AG04450 (cell line): ENCODE results near the gene PAQR4. TPM values are rescaled to one million over a fixed set of nuclear protein-coding genes. Genes with fewer than 3 reads are reported as not detected.

Experiments
- CTCF ChIA-PET: fragments of 300-600, 350-600 bp; formaldehyde crosslinking; extraction: SDS; loops from one replicate; lab custom pipeline; 2022; ENCODE audit warnings: antibody characterized with exemption, inconsistent platforms; lab: Charles Lee
- POLR2A ChIA-PET: fragments of 350-600 bp; formaldehyde crosslinking; extraction: SDS; loops from one replicate; lab custom pipeline; 2021; ENCODE audit warnings: antibody characterized with exemption, inconsistent platforms; lab: Yijun Ruan, JAX
- DNase-seq: peaks from one replicate; pipeline ENCODE4 v3.0.0-alpha.2; 2011; ENCODE audit warnings: low read depth, low spot score
- H3K27ac ChIP-seq: one replicate; pipeline ENCODE4 v1.5.1; 2012; ENCODE audit warnings: low read depth, low read length, control low read depth
- H3K27me3 ChIP-seq: one replicate; pipeline ENCODE4 v1.6.0; 2012; ENCODE audit warnings: low read length; ENCODE audit not compliant: control insufficient read depth, insufficient read depth
- H3K4me3 ChIP-seq: 2 replicates; pipeline ENCODE4 v1.5.1; 2011; ENCODE audit warnings: mild to moderate bottlenecking, low read depth, low read length, control low read depth
- H3K9me3 ChIP-seq: 2 replicates; pipeline ENCODE4 v1.5.1; 2012; ENCODE audit warnings: low read length; ENCODE audit not compliant: control insufficient read depth, insufficient read depth
- CTCF ChIP-seq: IDR thresholded peaks from 2 replicates; pipeline ENCODE4 v1.5.1; 2011; ENCODE audit warnings: low read depth, low read length, control low read depth, inconsistent platforms
- polyA plus RNA-seq: library from polyadenylated mRNA; depleted of rRNA; stranded (reverse); fragments of >200 nt; gene quantifications from 2 replicates; pipeline ENCODE4 v1.2.3, GENCODE V29; 2011

Gene PAQR4
- polyA plus RNA-seq, 1 experiment = 1.2 TPM

- Histone ChIP-seq H3K27ac (no peak overlapping the region), H3K4me3 (no peak overlapping the region), H3K27me3 (peaks cover 46% of the 10 kb centered on the region), H3K9me3 (no peaks in the 10 kb centered on the region; the same call in 1 of the 2 replicates)
- POLR2A ChIA-PET = interaction anchor here (1.7 kb wide), 1 partner anchor 8 kb away, joined by 7 read pairs; no protein-coding TSS in a partner anchor
- CTCF ChIA-PET = interaction anchor here (1.2 kb wide), 1 partner anchor 18 kb away, joined by 4 read pairs; no protein-coding TSS in a partner anchor
- TF ChIP-seq CTCF = no peak
- no peak for DNase-seq
Observed at GRCh38 chr16:3013491-3013951, 44.4 kb downstream of the PAQR4 start.

GRCh38 chr16:3013998-3014690 is 45.0 kb downstream of the PAQR4 start:
- H3K9me3 ChIP-seq = no peaks in the 10 kb centered on the region; the same call in 1 of the 2 replicates
- no peak for TF ChIP-seq CTCF
- H3K27ac ChIP-seq = no peak overlapping the region
- ChIA-PET CTCF (interaction anchor here (1.2 kb wide), 1 partner anchor 18 kb away, joined by 4 read pairs; no protein-coding TSS in a partner anchor), POLR2A (no interaction called here)
- peaks cover 42% of the 10 kb centered on the region for H3K27me3 ChIP-seq
- H3K4me3 ChIP-seq = no peak overlapping the region
- DNase-seq = no peak

GRCh38 chr16:3014971-3015370 is 45.8 kb downstream of the PAQR4 start:
- H3K9me3 ChIP-seq = no peaks in the 10 kb centered on the region; the same call in 1 of the 2 replicates
- no peak overlapping the region for H3K27ac ChIP-seq
- H3K4me3 ChIP-seq = no peak overlapping the region
- POLR2A ChIA-PET = no interaction called here
- CTCF ChIA-PET = interaction anchor here (0.7 kb wide), 1 partner anchor 13 kb away, joined by 4 read pairs; no protein-coding TSS in a partner anchor
- DNase-seq = no peak
- TF ChIP-seq CTCF = no peak
- H3K27me3 ChIP-seq = peaks cover 39% of the 10 kb centered on the region

- TF ChIP-seq CTCF = no peak
- Histone ChIP-seq H3K27ac (no peak overlapping the region), H3K9me3 (no peaks in the 10 kb centered on the region; the same call in 1 of the 2 replicates), H3K4me3 (no peak overlapping the region), H3K27me3 (peaks cover 37% of the 10 kb centered on the region)
- ChIA-PET POLR2A (no interaction called here), CTCF (no interaction called here)
- DNase-seq = no peak
Observed at GRCh38 chr16:3015865-3016521, 46.8 kb downstream of the PAQR4 start.

- CTCF ChIA-PET = no interaction called here
- no peak for TF ChIP-seq CTCF
- POLR2A ChIA-PET = no interaction called here
Observed at GRCh38 chr16:3017344-3017743, 48.2 kb downstream of the PAQR4 start.

More at GRCh38 chr16:3017344-3017743, 48.2 kb downstream of the PAQR4 start:
- no peak for DNase-seq
- Histone ChIP-seq H3K9me3 (no peaks in the 10 kb centered on the region; the same call in 1 of the 2 replicates), H3K4me3 (no peak overlapping the region), H3K27ac (no peak overlapping the region), H3K27me3 (peaks cover 25% of the 10 kb centered on the region)
